ENCODE data around the gene CHRM2. TPM values are rescaled to one million over a fixed set of nuclear protein-coding genes. Genes with fewer than 3 reads are reported as not detected.
"Not testable (repeated sequence)": the region's sequence is repeated elsewhere in the genome, so short reads cannot be mapped to it uniquely, and the experiment has no call there.

Gene CHRM2
- total RNA-seq = not detected

GRCh38 chr7:136868496-136869000, at the start of gene CHRM2:
CHRM2 (plus strand) TSS chr7:136868652; CDS start chr7:137014866, 146,214 bp downstream.
- H3K9me3 Mint-ChIP-seq = no peaks in the 10 kb centered on the region
- CTCF ChIA-PET = no interaction called here

GRCh38 chr7:136831398-136831797, 37.1 kb upstream of the CHRM2 start:
- H3K27ac Mint-ChIP-seq; H3K27me3 Mint-ChIP-seq; POLR2A ChIA-PET; DNase-seq; H3K36me3 Mint-ChIP-seq; CTCF ChIA-PET; H3K4me3 Mint-ChIP-seq; intact Hi-C loops (cut with micrococcal nuclease); H3K4me1 Mint-ChIP-seq (ENCODE audit: low read depth): not testable (repeated sequence)
- H3K9me3 Mint-ChIP-seq = peaks cover 21% of the 10 kb centered on the region

More at GRCh38 chr7:136868496-136869000, at the start of gene CHRM2:
- H3K27ac Mint-ChIP-seq = no peak within 1 kb of the TSS
- H3K27me3 Mint-ChIP-seq = peaks cover 20% of the 10 kb centered on the region
- POLR2A ChIA-PET = no interaction called here
- intact Hi-C loops (cut with micrococcal nuclease) = no loop called here
- H3K4me3 Mint-ChIP-seq = no peak within 1 kb of the TSS
- no peaks in the 10 kb centered on the region for H3K4me1 Mint-ChIP-seq (ENCODE audit: low read depth)
- no peak for DNase-seq
- no peaks in the 10 kb centered on the region for H3K36me3 Mint-ChIP-seq

- CTCF ChIA-PET = no interaction called here
- H3K4me3 Mint-ChIP-seq = no peak overlapping the region
- H3K4me1 Mint-ChIP-seq (ENCODE audit: low read depth) = no peaks in the 10 kb centered on the region
Observed at GRCh38 chr7:136845899-136846465, 22.5 kb upstream of the CHRM2 start.

GRCh38 chr7:136847858-136848257, 20.6 kb upstream of the CHRM2 start:
- peaks cover 4% of the 10 kb centered on the region for H3K9me3 Mint-ChIP-seq
- H3K4me3 Mint-ChIP-seq = no peak overlapping the region
- no peaks in the 10 kb centered on the region for H3K36me3 Mint-ChIP-seq
- no peak overlapping the region for H3K27ac Mint-ChIP-seq
- intact Hi-C loops (cut with micrococcal nuclease) = no loop called here
- CTCF ChIA-PET = no interaction called here
- no peaks in the 10 kb centered on the region for H3K4me1 Mint-ChIP-seq (ENCODE audit: low read depth)
- no peaks in the 10 kb centered on the region for H3K27me3 Mint-ChIP-seq
- POLR2A ChIA-PET = interaction anchor here (0.6 kb wide), 1 partner anchor 155 kb away, joined by 3 read pairs; no protein-coding TSS in a partner anchor
- DNase-seq = no peak

More at GRCh38 chr7:136845899-136846465, 22.5 kb upstream of the CHRM2 start:
- H3K9me3 Mint-ChIP-seq = peaks cover 2% of the 10 kb centered on the region
- no peak for DNase-seq
- POLR2A ChIA-PET = no interaction called here
- H3K36me3 Mint-ChIP-seq = no peaks in the 10 kb centered on the region
- H3K27me3 Mint-ChIP-seq = no peaks in the 10 kb centered on the region
- intact Hi-C loops (cut with micrococcal nuclease) = no loop called here
- H3K27ac Mint-ChIP-seq = no peak overlapping the region

GRCh38 chr7:136853654-136854053, 14.8 kb upstream of the CHRM2 start:
- no peaks in the 10 kb centered on the region for H3K27me3 Mint-ChIP-seq
- H3K36me3 Mint-ChIP-seq = no peaks in the 10 kb centered on the region
- H3K4me3 Mint-ChIP-seq = no peak overlapping the region
- no peak overlapping the region for H3K27ac Mint-ChIP-seq
- peaks cover 9% of the 10 kb centered on the region for H3K9me3 Mint-ChIP-seq
- intact Hi-C loops (cut with micrococcal nuclease) = no loop called here
- DNase-seq = no peak
- H3K4me1 Mint-ChIP-seq (ENCODE audit: low read depth) = no peaks in the 10 kb centered on the region
- ChIA-PET CTCF (no interaction called here), POLR2A (no interaction called here)

DNA sequence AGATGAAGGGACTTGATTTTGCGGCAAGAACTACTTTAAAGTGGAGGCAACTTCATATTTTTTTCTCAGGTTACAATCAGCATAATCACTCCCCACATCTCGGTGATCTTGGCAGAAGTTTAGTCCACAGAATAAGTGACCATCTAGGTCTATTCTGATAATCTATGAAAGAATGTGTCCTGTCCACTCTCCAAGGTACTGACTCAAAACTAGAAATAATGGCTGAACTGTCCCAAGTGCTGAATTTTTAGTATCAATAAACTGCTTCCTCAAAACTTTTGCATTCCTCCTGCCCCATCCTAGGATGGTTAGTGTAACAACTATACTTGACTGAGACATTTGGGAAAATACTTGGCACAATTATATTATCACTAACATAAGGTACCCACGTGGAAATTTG, 10.9 kb upstream of the CHRM2 start:
- ChIA-PET CTCF (no interaction called here), POLR2A (no interaction called here)
- Mint-ChIP-seq H3K9me3 (peaks cover 9% of the 10 kb centered on the region), H3K36me3 (no peaks in the 10 kb centered on the region), H3K4me3 (no peak overlapping the region), H3K27ac (no peak overlapping the region), H3K27me3 (no peaks in the 10 kb centered on the region), H3K4me1 (ENCODE audit: low read depth) (no peaks in the 10 kb centered on the region)
- intact Hi-C loops (cut with micrococcal nuclease) = no loop called here
- DNase-seq = no peak

DNA sequence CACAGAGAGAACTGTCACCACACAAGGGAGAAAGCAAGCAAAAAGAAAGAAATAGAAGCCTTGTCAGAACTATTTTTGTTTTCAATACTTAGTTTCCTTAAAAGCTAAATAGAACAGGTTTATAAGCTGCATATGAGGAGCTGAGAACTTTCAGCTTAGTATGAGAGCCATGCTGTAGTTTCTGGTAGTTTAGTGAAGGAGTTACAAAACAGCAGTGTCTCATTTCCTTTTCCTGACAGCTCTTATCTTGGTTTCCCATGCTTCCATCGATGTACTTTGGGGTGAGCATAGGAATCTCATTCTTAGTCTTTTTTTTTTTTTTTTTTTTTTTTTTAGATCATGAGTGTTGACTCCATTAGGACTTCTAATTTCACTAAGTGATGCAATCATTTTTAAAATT, 8.6 kb upstream of the CHRM2 start:
- intact Hi-C loops (cut with micrococcal nuclease) = no loop called here
- Mint-ChIP-seq H3K36me3 (no peaks in the 10 kb centered on the region), H3K4me1 (ENCODE audit: low read depth) (no peaks in the 10 kb centered on the region), H3K27me3 (no peaks in the 10 kb centered on the region), H3K4me3 (no peak overlapping the region), H3K27ac (no peak overlapping the region), H3K9me3 (peaks cover 9% of the 10 kb centered on the region)
- POLR2A ChIA-PET = no interaction called here
- DNase-seq = no peak
- CTCF ChIA-PET = no interaction called here

GRCh38 chr7:136865236-136865635, 3.2 kb upstream of the CHRM2 start:
- no peak for DNase-seq
- POLR2A ChIA-PET = no interaction called here
- CTCF ChIA-PET = interaction anchor here (1.2 kb wide), 1 partner anchor 17 kb away, joined by 3 read pairs; no protein-coding TSS in a partner anchor
- H3K27ac Mint-ChIP-seq = no peak overlapping the region
- no peak overlapping the region for H3K4me3 Mint-ChIP-seq
- intact Hi-C loops (cut with micrococcal nuclease) = no loop called here
- no peaks in the 10 kb centered on the region for H3K4me1 Mint-ChIP-seq (ENCODE audit: low read depth)
- no peaks in the 10 kb centered on the region for H3K9me3 Mint-ChIP-seq
- no peaks in the 10 kb centered on the region for H3K36me3 Mint-ChIP-seq
- peaks cover 13% of the 10 kb centered on the region for H3K27me3 Mint-ChIP-seq

DNA sequence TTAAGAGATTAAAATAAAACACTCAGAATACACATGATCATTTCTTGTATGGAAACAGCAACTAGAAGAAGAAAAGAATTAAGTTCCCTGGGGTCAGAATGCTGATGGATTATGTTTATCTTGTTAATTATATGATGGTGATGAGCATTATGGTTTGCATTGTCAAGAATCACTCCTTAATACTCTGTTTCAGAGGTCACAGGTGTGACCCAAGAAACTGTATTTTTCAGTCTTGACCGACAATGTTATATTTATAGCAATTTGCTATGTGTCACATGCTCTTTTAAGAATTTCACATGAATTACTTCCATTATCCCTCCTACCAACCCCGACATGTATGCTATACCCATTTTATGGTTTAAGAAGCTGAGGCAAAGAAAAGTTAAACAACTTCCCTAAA, 2.7 kb upstream of the CHRM2 start:
- no peak overlapping the region for H3K27ac Mint-ChIP-seq
- no peak overlapping the region for H3K4me3 Mint-ChIP-seq
- intact Hi-C loops (cut with micrococcal nuclease) = no loop called here
- ChIA-PET CTCF (no interaction called here), POLR2A (no interaction called here)
- no peaks in the 10 kb centered on the region for H3K4me1 Mint-ChIP-seq (ENCODE audit: low read depth)
- no peak for DNase-seq
- peaks cover 18% of the 10 kb centered on the region for H3K27me3 Mint-ChIP-seq
- no peaks in the 10 kb centered on the region for H3K36me3 Mint-ChIP-seq
- no peaks in the 10 kb centered on the region for H3K9me3 Mint-ChIP-seq

DNA sequence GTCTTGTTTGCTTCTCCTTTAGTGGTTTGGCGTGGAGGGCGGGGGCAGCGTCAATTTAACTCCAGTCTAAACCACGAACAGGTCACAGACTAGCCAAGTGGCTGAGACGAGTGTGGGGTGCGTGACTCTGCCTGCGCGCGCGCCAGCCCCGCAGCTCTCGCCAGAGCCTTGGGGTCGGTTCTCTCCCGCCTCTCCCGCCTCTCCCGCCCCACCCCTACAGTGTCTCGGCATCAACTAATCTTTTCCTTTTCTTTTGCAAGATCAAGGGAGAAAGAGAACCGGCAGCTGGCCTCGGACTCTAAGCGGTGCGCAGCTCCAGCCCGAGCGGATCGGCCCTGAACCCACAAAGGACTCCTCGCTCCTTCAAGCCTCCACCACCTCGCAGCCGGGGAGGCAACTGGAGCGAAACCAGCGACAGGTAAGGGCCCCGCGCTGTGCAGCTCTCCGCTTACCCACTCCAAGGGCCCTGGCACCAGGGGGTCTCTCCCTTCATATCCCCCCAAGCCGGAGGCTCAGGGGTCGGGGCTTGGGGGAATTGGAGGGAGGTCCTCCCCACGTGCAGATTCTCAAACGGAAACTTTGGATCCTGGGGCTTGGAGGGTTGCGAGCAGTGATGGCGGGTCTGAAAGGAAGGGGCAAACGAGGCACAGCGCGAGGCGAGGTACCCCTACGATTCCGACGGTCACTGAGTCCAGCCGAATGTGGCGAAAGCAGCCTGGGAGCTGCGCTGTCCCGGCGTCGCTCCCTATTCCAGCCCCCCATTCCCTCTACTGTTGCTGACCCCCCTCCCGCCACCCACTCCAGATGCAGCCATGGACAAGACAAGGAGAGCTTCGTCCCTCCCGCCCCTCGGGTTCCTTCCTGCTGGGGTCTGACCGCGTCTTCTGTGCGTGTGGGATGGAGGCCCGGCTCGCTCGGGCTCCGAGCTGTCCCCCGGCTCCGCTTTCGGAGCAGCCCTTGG, 829 bp downstream of the CHRM2 start:
- DNase-seq = no peak
- Mint-ChIP-seq H3K4me1 (ENCODE audit: low read depth) (no peaks in the 10 kb centered on the region), H3K9me3 (no peaks in the 10 kb centered on the region), H3K27ac (no peak overlapping the region), H3K27me3 (peaks cover 20% of the 10 kb centered on the region), H3K36me3 (no peaks in the 10 kb centered on the region), H3K4me3 (no peak overlapping the region)
- POLR2A ChIA-PET = no interaction called here
- intact Hi-C loops (cut with micrococcal nuclease) = no loop called here
- CTCF ChIA-PET = no interaction called here

DNA sequence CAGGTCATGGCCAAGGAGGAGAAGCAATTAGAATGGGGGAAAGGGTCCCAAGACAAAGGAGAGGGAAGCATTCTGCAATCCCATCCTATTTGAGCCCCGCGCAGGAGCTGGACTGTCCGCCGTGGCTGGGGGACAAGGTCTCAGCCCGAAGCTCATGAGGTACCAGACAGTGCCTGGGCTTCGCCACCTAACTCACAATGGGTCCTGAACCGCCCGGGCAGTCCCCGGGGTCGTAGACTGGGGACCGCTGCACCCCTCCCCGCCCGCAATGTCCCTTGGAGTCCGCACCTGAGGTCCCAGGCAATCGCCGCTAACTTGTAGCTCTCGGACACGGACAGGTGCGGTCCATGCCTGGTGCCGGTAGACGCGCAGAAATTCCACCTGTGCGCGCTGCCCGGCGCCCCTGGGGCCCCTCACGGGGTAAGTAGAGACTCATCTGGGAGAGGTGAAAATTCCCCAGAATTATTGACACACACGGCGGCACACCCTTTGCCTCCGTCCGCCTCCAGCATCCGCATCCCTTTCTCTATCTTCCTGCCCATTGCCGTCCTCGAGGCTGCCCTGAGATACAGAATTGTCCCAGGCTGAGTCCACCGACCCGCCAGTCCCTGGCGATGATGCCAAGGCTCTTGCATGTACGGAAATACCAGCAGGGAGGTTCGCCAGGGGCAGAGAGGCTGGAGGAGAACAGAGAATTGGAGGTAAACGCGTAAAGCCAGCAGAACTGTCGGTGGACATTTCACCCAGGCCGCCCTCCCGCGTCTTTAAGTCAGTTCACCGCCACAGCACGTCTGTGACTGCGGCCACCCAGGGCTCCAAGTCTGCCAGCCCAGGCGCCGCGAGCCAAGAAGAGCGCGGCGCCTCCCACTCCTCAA, 1.8 kb downstream of the CHRM2 start:
- Mint-ChIP-seq H3K27ac (no peak overlapping the region), H3K27me3 (peaks cover 20% of the 10 kb centered on the region), H3K36me3 (no peaks in the 10 kb centered on the region), H3K4me3 (no peak overlapping the region), H3K9me3 (no peaks in the 10 kb centered on the region), H3K4me1 (ENCODE audit: low read depth) (no peaks in the 10 kb centered on the region)
- ChIA-PET CTCF (no interaction called here), POLR2A (no interaction called here)
- DNase-seq = no peak
- intact Hi-C loops (cut with micrococcal nuclease) = no loop called here

GRCh38 chr7:136870866-136871487, 2.5 kb downstream of the CHRM2 start:
- peaks cover 20% of the 10 kb centered on the region for H3K27me3 Mint-ChIP-seq
- no peaks in the 10 kb centered on the region for H3K36me3 Mint-ChIP-seq
- intact Hi-C loops (cut with micrococcal nuclease) = no loop called here
- H3K27ac Mint-ChIP-seq = no peak overlapping the region
- DNase-seq = no peak
- ChIA-PET POLR2A (no interaction called here), CTCF (no interaction called here)
- H3K4me3 Mint-ChIP-seq = no peak overlapping the region
- no peaks in the 10 kb centered on the region for H3K9me3 Mint-ChIP-seq
- no peaks in the 10 kb centered on the region for H3K4me1 Mint-ChIP-seq (ENCODE audit: low read depth)

Data from activated CD4-positive, alpha-beta memory T cell treated with anti-CD3 and anti-CD28 coated beads for 36 hours (primary cell).